ENCODE results near the gene HERC5.

The HERC5 gene

DNA sequence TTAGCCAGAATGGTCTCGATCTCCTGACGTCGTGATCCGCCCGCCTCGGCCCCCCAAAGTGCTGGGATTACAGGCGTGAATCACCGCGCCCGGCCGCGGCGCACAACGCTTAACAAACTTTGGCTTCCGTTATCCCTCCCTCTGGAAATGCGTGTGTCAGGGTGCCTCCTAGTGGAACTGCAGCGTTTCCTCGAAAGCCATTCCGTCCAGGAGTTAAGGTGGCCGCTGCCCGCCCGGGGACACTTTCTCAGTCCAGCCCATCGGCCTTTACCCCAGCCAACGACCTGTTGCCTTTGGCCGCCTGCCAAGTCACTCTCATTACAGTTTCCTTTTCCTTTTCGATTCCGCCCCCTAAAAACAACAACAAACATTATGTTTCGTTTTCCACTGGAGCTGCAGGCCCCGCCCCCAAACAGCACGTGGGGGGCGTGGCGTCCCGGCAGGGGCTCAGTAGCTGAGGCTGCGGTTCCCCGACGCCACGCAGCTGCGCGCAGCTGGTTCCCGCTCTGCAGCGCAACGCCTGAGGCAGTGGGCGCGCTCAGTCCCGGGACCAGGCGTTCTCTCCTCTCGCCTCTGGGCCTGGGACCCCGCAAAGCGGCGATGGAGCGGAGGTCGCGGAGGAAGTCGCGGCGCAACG, at the start of gene HERC5:
Gene HERC5 (plus strand): TSS at position 450 of the 637 bp plus-strand sequence. CDS start 151 bp downstream, at position 601.
- peak; percentile 72 for TF ChIP-seq CTCF (conservative IDR thresholded peaks at IDR 0.05; ENCODE audit: low read depth, low read length)
- H3K4me3 ChIP-seq (ENCODE audit: low read length), result peak within 1 kb of the TSS; percentile 57
- DNase-seq (ENCODE audit: low read depth), result peak; percentile 75

DNA sequence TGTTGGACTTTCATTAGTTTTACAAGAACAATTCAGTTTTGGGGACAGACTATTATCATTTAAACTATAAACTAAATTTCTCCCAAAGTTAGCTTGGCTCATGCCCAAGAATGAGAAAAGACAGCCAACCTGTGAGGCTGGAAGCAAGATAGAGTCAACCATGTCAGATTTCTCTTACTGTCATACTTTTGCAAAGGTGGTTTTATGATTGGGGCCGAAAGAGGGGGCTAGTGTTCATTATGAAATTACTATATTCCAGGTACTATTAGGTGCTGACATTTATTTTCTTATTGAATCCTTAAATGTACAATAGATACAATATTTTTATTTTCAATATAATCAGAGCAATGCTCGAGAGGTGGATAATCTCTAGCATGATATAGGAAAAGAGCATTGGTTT, 47.7 kb upstream of the HERC5 start:
- DNase-seq (ENCODE audit: low read depth), result no peak
- no peak overlapping the region for H3K4me3 ChIP-seq (ENCODE audit: low read length)
- TF ChIP-seq CTCF (conservative IDR thresholded peaks at IDR 0.05; ENCODE audit: low read depth, low read length), result no peak

DNA sequence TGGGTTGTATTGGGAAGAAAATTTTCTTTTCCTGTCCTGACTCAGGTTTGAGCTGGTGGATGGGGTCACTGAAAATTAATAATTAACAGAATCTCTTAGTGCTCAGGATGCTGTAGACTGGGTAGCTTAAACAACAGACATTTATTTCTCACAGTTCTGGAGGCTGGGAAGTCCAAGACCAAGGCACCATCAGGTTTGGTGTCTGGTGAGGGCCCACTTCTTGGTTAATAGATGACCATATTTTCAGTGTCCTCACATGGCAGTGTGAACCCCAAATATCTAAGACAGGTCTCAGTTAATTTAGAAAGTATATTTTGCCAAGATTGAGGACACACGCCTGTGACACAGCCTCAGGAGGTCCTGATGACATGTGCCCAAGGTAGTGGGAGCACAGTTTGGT, 47.1 kb upstream of the HERC5 start:
- H3K4me3 ChIP-seq (ENCODE audit: low read length), result no peak overlapping the region
- no peak for TF ChIP-seq CTCF (conservative IDR thresholded peaks at IDR 0.05; ENCODE audit: low read depth, low read length)
- DNase-seq (ENCODE audit: low read depth), result no peak

GRCh38 chr4:88411491-88412096, 45.3 kb upstream of the HERC5 start:
- TF ChIP-seq CTCF (conservative IDR thresholded peaks at IDR 0.05; ENCODE audit: low read depth, low read length), result no peak
- DNase-seq (ENCODE audit: low read depth), result no peak
- H3K4me3 ChIP-seq (ENCODE audit: low read length), result no peak overlapping the region

- TF ChIP-seq CTCF (conservative IDR thresholded peaks at IDR 0.05; ENCODE audit: low read depth, low read length), result no peak
- DNase-seq (ENCODE audit: low read depth), result no peak
- no peak overlapping the region for H3K4me3 ChIP-seq (ENCODE audit: low read length)
Measured at GRCh38 chr4:88413801-88414200, 43.1 kb upstream of the HERC5 start.

DNA sequence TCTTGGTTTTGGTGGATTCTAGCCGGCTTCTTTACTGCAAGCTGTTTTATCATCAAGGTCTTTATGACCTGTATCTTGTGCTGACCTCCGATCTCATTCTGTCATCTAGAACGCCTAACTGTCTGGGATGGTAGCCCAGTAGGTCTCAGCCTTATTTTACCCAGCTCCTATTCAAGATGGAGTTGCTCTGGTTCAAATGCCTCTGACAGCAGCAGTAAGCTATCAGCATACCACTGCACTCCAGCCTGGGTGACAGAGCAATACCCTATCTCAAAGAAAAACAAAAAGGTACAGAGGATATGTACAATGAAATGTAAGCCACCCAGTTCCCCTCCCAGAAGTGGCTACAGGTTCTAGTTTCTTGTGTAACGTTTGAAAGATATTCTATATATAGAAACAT, 42.2 kb upstream of the HERC5 start:
- no peak for DNase-seq (ENCODE audit: low read depth)
- H3K4me3 ChIP-seq (ENCODE audit: low read length), result no peak overlapping the region
- no peak for TF ChIP-seq CTCF (conservative IDR thresholded peaks at IDR 0.05; ENCODE audit: low read depth, low read length)

DNA sequence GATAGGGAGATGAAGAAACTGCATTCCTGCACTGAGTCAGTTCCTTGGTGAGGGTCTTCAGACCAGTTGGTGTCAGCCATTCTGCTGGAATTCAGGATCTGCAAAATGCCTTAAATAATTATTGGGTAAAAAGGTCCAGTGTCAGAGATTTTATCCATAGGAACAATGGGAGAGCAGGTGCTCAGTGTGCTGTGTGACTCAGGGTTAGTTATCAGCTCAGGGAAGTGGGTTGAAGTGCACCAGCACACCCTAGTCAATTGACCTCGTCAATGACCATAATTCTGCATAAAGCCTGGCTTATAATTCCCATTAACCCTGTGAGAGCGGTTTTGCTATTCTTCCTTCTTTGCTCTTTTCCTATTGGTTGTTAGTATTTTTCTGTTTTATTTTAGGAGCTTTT, 40.9 kb upstream of the HERC5 start:
- DNase-seq (ENCODE audit: low read depth), result no peak
- no peak for TF ChIP-seq CTCF (conservative IDR thresholded peaks at IDR 0.05; ENCODE audit: low read depth, low read length)
- H3K4me3 ChIP-seq (ENCODE audit: low read length), result no peak overlapping the region
